Measurements from ENCODE around the gene KRT73.
"Not testable (repeated sequence)": the region's sequence is repeated elsewhere in the genome, so short reads cannot be mapped to it uniquely, and the experiment has no call there.

KRT73 gene

GRCh38 chr12:52600941-52601481, 17.3 kb downstream of the KRT73 start, which contains the start of gene KRT72:
TSS of gene KRT72 (minus strand) at chr12:52601463. CDS start at chr12:52601452, 11 bp downstream.
- DNase-seq (ENCODE audit: low read depth in 2 of 2): no peak

GRCh38 chr12:52600475-52600874, 17.9 kb downstream of the KRT73 start:
- DNase-seq (ENCODE audit: low read depth in 2 of 2): no peak

- no peak for DNase-seq (ENCODE audit: low read depth in 2 of 2)
Observed at GRCh38 chr12:52600071-52600470, 18.3 kb downstream of the KRT73 start.

- DNase-seq (ENCODE audit: low read depth in 2 of 2): no peak
Observed at GRCh38 chr12:52598966-52599365, 19.4 kb downstream of the KRT73 start.

GRCh38 chr12:52594237-52594636, 24.1 kb downstream of the KRT73 start:
- DNase-seq (ENCODE audit: low read depth in 2 of 2): not testable (repeated sequence)

- no peak for DNase-seq (ENCODE audit: low read depth in 2 of 2)
Observed at GRCh38 chr12:52591521-52591920, 26.8 kb downstream of the KRT73 start.

- DNase-seq (ENCODE audit: low read depth in 2 of 2): no peak
Observed at GRCh38 chr12:52590021-52590420, 28.3 kb downstream of the KRT73 start.

- DNase-seq (ENCODE audit: low read depth in 2 of 2): no peak
Observed at GRCh38 chr12:52587563-52587962, 30.8 kb downstream of the KRT73 start.

- DNase-seq (ENCODE audit: low read depth in 2 of 2): peak; percentile 44 to 48
Observed at GRCh38 chr12:52585946-52586345, 32.4 kb downstream of the KRT73 start.

GRCh38 chr12:52585066-52585465, 33.3 kb downstream of the KRT73 start:
- DNase-seq (ENCODE audit: low read depth in 2 of 2): no peak

GRCh38 chr12:52584156-52584682, 34.1 kb downstream of the KRT73 start:
- no peak for DNase-seq (ENCODE audit: low read depth in 2 of 2)

GRCh38 chr12:52582971-52583456, 35.3 kb downstream of the KRT73 start:
- peak; percentile 24 to 42 for DNase-seq (ENCODE audit: low read depth in 2 of 2)

GRCh38 chr12:52582486-52582885, 35.9 kb downstream of the KRT73 start:
- DNase-seq (ENCODE audit: low read depth in 2 of 2): no peak

GRCh38 chr12:52581481-52581880, 36.9 kb downstream of the KRT73 start:
- DNase-seq (ENCODE audit: low read depth in 2 of 2): no peak

- no peak for DNase-seq (ENCODE audit: low read depth in 2 of 2)
Observed at GRCh38 chr12:52581066-52581465, 37.3 kb downstream of the KRT73 start.

GRCh38 chr12:52580496-52580895, 37.9 kb downstream of the KRT73 start:
- DNase-seq (ENCODE audit: low read depth in 2 of 2): no peak

GRCh38 chr12:52579468-52580465, 38.6 kb downstream of the KRT73 start:
- no peak for DNase-seq (ENCODE audit: low read depth in 2 of 2)

GRCh38 chr12:52578469-52578868, 39.9 kb downstream of the KRT73 start:
- DNase-seq (ENCODE audit: low read depth in 2 of 2): no peak

GRCh38 chr12:52577316-52577715, 41.0 kb downstream of the KRT73 start:
- no peak for DNase-seq (ENCODE audit: low read depth in 2 of 2)

- DNase-seq (ENCODE audit: low read depth in 2 of 2): no peak
Observed at GRCh38 chr12:52575948-52576347, 42.4 kb downstream of the KRT73 start.

- DNase-seq (ENCODE audit: low read depth in 2 of 2): no peak
Observed at GRCh38 chr12:52575256-52575655, 43.1 kb downstream of the KRT73 start.

GRCh38 chr12:52573743-52574142, 44.6 kb downstream of the KRT73 start, which contains the start of gene KRT74:
TSS of gene KRT74 (minus strand) at chr12:52573843. CDS start at chr12:52573777, 66 bp downstream.
- no peak for DNase-seq (ENCODE audit: low read depth in 2 of 2)

Data from stimulated activated CD8-positive, alpha-beta memory T cell treated with anti-CD3 and anti-CD28 coated beads, Interleukin-2, amount 100 ng/mL, for 1 hour (primary cell).